ENCODE results near the gene TRIM54. TPM values are rescaled to one million over a fixed set of nuclear protein-coding genes. Genes with fewer than 3 reads are reported as not detected.

The TRIM54 gene
- total and polyA plus RNA-seq, 2 of the 8 experiments (the other 6 are each of a cell fraction or from before 2014, with no cell fraction given), result 3.9 to 5.8 TPM

DNA sequence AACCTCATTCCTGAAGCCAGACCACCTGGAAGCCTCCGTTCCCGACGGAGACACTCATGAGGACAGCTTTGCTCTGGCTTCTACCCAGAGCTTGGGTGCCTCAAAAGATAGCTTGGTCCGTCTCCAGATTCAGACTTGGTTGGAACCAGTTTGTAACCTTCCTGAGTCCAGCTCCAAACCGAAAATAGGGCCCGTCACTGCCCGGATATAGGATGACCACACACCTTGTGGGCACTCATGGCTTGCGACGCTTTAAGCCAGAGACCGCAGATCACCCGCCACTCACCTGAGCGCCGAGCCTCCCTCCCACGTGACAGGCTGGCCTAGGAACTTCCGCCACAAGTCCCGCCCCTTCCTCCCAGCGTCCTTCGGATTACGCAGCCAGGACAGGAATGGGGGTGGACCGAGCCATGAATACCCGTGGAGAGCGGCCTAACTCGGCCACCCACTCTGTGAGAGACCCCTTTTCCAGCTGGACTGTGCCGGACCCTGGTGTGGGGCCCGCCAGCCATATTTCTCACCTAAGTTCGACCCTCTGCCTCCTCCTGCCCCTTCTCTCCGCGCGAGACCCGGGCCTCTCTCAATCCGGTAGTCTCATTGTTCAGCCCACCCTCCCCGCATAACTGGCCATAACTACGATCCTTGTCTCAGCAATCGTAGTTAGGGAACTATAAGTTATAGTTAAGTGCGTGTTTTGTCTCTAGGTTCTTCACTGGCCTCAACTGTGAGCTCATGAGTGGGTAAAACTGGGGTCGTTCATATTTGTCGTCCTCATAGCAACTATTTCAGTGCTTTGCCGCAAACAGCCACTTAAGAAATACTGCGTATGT is 40.8 kb downstream of the TRIM54 start, which contains the start of gene MPV17:
Gene MPV17 (minus strand): TSS at position 332 of the 830 bp plus-strand sequence. CDS start 580 bp downstream, outside the sequence.
- POLR2A ChIA-PET (ENCODE audit: partially characterized antibody), result interaction anchor here (0.5 to 9.4 kb wide), 31 partner anchors 8 to 360 kb away, joined by 3 to 105 read pairs (median 5); partner anchors contain the start of genes GTF3C2, TRIM54, UCN and ZNF513
- H3K9me3 ChIP-seq (ENCODE audit: insufficient read depth in 2 of 2, low read depth in 1 of 2, low read length in 1 of 2), result no peaks in the 10 kb centered on the region
- WGBS, 2 experiments (ENCODE audit: extremely low coverage in 1 of 2, insufficient coverage in 1 of 2, insufficient read length in 1 of 2, insufficient replicate concordance in 2 of 2, low coverage in 1 of 2, low lambda C conversion rate in 2 of 2, missing lambda C conversion rate in 1 of 2), result 2% methylated on average over 39 of the region's 39 CpGs; no CpG with 5 or more reads in 1 of the 2 experiments
- H3K23me2 ChIP-seq (ENCODE audit: low read depth, low read length), result peaks cover 7% of the 10 kb centered on the region
- peak; percentile 80 to 88 for DNase-seq (ENCODE audit: low read depth in 1 of 2, low spot score in 2 of 2)
- H3K4me3 ChIP-seq (ENCODE audit: extremely low read depth in 1 of 4, insufficient read depth in 2 of 4, low read depth in 3 of 4, low read length in 4 of 4), result peak within 1 kb of the TSS; percentile 85 to 99 (median 88)
- H4K91ac ChIP-seq (replicated peaks; ENCODE audit: insufficient read length, low read length), result peak within 1 kb of the TSS; percentile 58
- H2AFZ ChIP-seq (ENCODE audit: low read length), result 0 out of 2 replicates have a peak within 1 kb of the TSS, but pooled peaks have one; percentile 54
- H2BK12ac ChIP-seq (ENCODE audit: low read depth, low read length), result no peak within 1 kb of the TSS
- H3K79me1 ChIP-seq (ENCODE audit: low read depth, low read length), result no peaks in the 10 kb centered on the region
- H2AK5ac ChIP-seq (ENCODE audit: low read depth, low read length), result no peak within 1 kb of the TSS
- H4K5ac ChIP-seq (ENCODE audit: insufficient read length, low read depth, low read length), result peak within 1 kb of the TSS; percentile 72
- H3K27ac ChIP-seq (ENCODE audit: low read depth, low read length), result peak within 1 kb of the TSS; percentile 94
- FAIRE-seq, result no peak
- peak within 1 kb of the TSS; percentile 30 for H3K4ac ChIP-seq (replicated peaks; ENCODE audit: insufficient read length, low read depth, low read length)
- peak within 1 kb of the TSS; percentile 92 for H2BK5ac ChIP-seq (ENCODE audit: low read depth, low read length)
- no peaks in the 10 kb centered on the region for H4K20me1 ChIP-seq (replicated peaks in 1 of 2; ENCODE audit: control insufficient read depth in 1 of 2, insufficient read depth in 2 of 2, low read length in 2 of 2)
- no peak within 1 kb of the TSS for H3K14ac ChIP-seq (ENCODE audit: insufficient read length)
- CTCF ChIA-PET (ENCODE audit: partially characterized antibody), result interaction anchor here (0.6 to 10.3 kb wide), 13 partner anchors 12 to 103 kb away, joined by 3 to 128 read pairs (median 3); partner anchors contain the start of genes EIF2B4, SNX17 and UCN
- H3K4me2 ChIP-seq (ENCODE audit: insufficient read depth in 1 of 2, low read depth in 2 of 2, low read length in 2 of 2), result peak within 1 kb of the TSS; percentile 96 to 97
- no peak within 1 kb of the TSS for H2BK15ac ChIP-seq (ENCODE audit: low read length)
- no peak within 1 kb of the TSS for H3K23ac ChIP-seq (ENCODE audit: insufficient read length)
- peak within 1 kb of the TSS; percentile 95; the same call in 1 of the 2 replicates for H4K8ac ChIP-seq (ENCODE audit: extremely low read depth, insufficient read depth, low read length)
- no peaks in the 10 kb centered on the region; a peak in 1 of 4 replicates for H3K79me2 ChIP-seq (ENCODE audit: control insufficient read depth in 1 of 2, insufficient read depth in 2 of 2, low read length in 2 of 2)
- peaks cover 13 to 20% (median 17%) of the 10 kb centered on the region in 4 experiments for H3K36me3 ChIP-seq (ENCODE audit: control insufficient read depth in 2 of 4, insufficient read depth in 4 of 4, low read length in 3 of 4)
- H2BK20ac ChIP-seq (ENCODE audit: low read length), result no peak within 1 kb of the TSS
- no peaks in the 10 kb centered on the region for H3K27me3 ChIP-seq (replicated peaks in 1 of 4; ENCODE audit: control insufficient read depth in 3 of 4, extremely low read depth in 1 of 4, insufficient read depth in 3 of 4, low read length in 3 of 4)
- H3K18ac ChIP-seq (ENCODE audit: extremely low read depth, low read length), result peak within 1 kb of the TSS; percentile 79
- H3K4me1 ChIP-seq (replicated peaks in 1 of 4; ENCODE audit: control insufficient read depth in 3 of 4, insufficient read depth in 4 of 4, low read length in 3 of 4), result peaks cover 0 to 10% (median 0%) of the 10 kb centered on the region in 4 experiments; a peak in 4 of 7 replicates
- H3K9ac ChIP-seq (replicated peaks in 1 of 4; ENCODE audit: extremely low read depth in 1 of 4, low read depth in 3 of 4, low read length in 3 of 4), result peak within 1 kb of the TSS; percentile 80 to 97 (median 93)
- H3K56ac ChIP-seq (replicated peaks; ENCODE audit: insufficient read length, low read depth, low read length), result peak within 1 kb of the TSS; percentile 74
- no peak within 1 kb of the TSS for H2BK120ac ChIP-seq (replicated peaks; ENCODE audit: low read depth, low read length)
- TF ChIP-seq KDM1A (IDR thresholded peaks at IDR 0.05; ENCODE audit: borderline replicate concordance, low read length) (no peak), NRF1 (IDR thresholded peaks at IDR 0.05; ENCODE audit: low read depth, low read length) (no peak), SIX5 (IDR thresholded peaks at IDR 0.05; ENCODE audit: low read depth, low read length) (no peak), FOSL1 (IDR thresholded peaks at IDR 0.05; ENCODE audit: insufficient read depth, low read depth, low read length) (no peak), CBX5 (IDR thresholded peaks at IDR 0.05; ENCODE audit: low read depth, low read length) (no peak), SAP30 (IDR thresholded peaks at IDR 0.05; ENCODE audit: insufficient read depth, insufficient replicate concordance, low read length) (peak; percentile 71), KDM5A (IDR thresholded peaks at IDR 0.05; ENCODE audit: low read length) (0 out of 2 replicates have a peak, but pooled peaks have one; percentile 25), TEAD4 (IDR thresholded peaks at IDR 0.05; ENCODE audit: low read depth, low read length) (no peak), SUZ12 (IDR thresholded peaks at IDR 0.05; ENCODE audit: low read length) (no peak)
- TF ChIP-seq, protein P1, sequence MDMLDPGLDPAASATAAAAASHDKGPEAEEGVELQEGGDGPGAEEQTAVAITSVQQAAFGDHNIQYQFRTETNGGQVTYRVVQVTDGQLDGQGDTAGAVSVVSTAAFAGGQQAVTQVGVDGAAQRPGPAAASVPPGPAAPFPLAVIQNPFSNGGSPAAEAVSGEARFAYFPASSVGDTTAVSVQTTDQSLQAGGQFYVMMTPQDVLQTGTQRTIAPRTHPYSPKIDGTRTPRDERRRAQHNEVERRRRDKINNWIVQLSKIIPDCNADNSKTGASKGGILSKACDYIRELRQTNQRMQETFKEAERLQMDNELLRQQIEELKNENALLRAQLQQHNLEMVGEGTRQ (IDR thresholded peaks at IDR 0.05; ENCODE audit: low read length), result peak; percentile 93

Data from H1 (cell line).